GM06990 (cell line): ENCODE measurements around the gene KLHDC1.
"Not testable (repeated sequence)": the region's sequence is repeated elsewhere in the genome, so short reads cannot be mapped to it uniquely, and the experiment has no call there.

Experiments used
- DNase-seq: peaks from one replicate; pipeline ENCODE4 v3.0.0-alpha.2; 2011; ENCODE audit not compliant: insufficient read length; ENCODE audit errors: extremely low read depth
- H3K27me3 ChIP-seq: replicated peaks from 2 replicates; pipeline ENCODE4 v1.6.0; 2011; ENCODE audit warnings: low read length; ENCODE audit not compliant: control insufficient read depth, insufficient read depth
- H3K36me3 ChIP-seq: 2 replicates; pipeline ENCODE4 v1.5.1; 2011; ENCODE audit warnings: low read length; ENCODE audit not compliant: control insufficient read depth, insufficient read depth
- H3K4me3 ChIP-seq: replicated peaks from 2 replicates; pipeline ENCODE4 v1.5.1; 2011; ENCODE audit warnings: low read depth, mild to moderate bottlenecking, control low read depth, low read length
- CTCF ChIP-seq: IDR thresholded peaks from 2 replicates; pipeline ENCODE4 v1.5.1; 2011; ENCODE audit warnings: low read length, control low read depth, mild to moderate bottlenecking, inconsistent platforms; ENCODE audit not compliant: insufficient read depth, poor library complexity, severe bottlenecking

Gene KLHDC1

GRCh38 chr14:49767571-49768300 is 74.8 kb downstream of the KLHDC1 start, which contains the start of gene KLHDC2:
Gene KLHDC2, plus strand, starts transcription at chr14:49768153. Its CDS starts 316 bp downstream, at chr14:49768469.
- Histone ChIP-seq H3K36me3 (no peaks in the 10 kb centered on the region), H3K4me3 (peak within 1 kb of the TSS; percentile 83), H3K27me3 (no peaks in the 10 kb centered on the region)
- peak; percentile 2 for TF ChIP-seq CTCF
- peak; percentile 93 for DNase-seq

- no peak for TF ChIP-seq CTCF
- Histone ChIP-seq H3K4me3 (peak overlapping the region; percentile 83), H3K27me3 (no peaks in the 10 kb centered on the region), H3K36me3 (no peaks in the 10 kb centered on the region)
- DNase-seq: peak; percentile 73
These were observed 75.6 kb downstream of the KLHDC1 start for GRCh38 chr14:49768301-49769121.

- H3K27me3 ChIP-seq: no peaks in the 10 kb centered on the region
- H3K4me3 ChIP-seq: peak overlapping the region; percentile 83
- DNase-seq: no peak
- no peaks in the 10 kb centered on the region; the same call in 1 of the 2 replicates for H3K36me3 ChIP-seq
- TF ChIP-seq CTCF: no peak
These were observed 76.3 kb downstream of the KLHDC1 start for GRCh38 chr14:49769171-49769570.

GRCh38 chr14:49769581-49770211 is 76.8 kb downstream of the KLHDC1 start:
- no peak for TF ChIP-seq CTCF
- H3K36me3 ChIP-seq: no peaks in the 10 kb centered on the region; the same call in 1 of the 2 replicates
- no peaks in the 10 kb centered on the region for H3K27me3 ChIP-seq
- H3K4me3 ChIP-seq: peak overlapping the region; percentile 83
- DNase-seq: no peak

GRCh38 chr14:49770212-49770817 is 77.4 kb downstream of the KLHDC1 start:
- TF ChIP-seq CTCF: no peak
- H3K4me3 ChIP-seq: peak overlapping the region; percentile 17
- peaks cover 1% of the 10 kb centered on the region for H3K36me3 ChIP-seq
- no peak for DNase-seq
- H3K27me3 ChIP-seq: no peaks in the 10 kb centered on the region

- not testable (repeated sequence) for H3K27me3 ChIP-seq, H3K36me3 ChIP-seq, DNase-seq, H3K4me3 ChIP-seq
These were observed 78.8 kb downstream of the KLHDC1 start for GRCh38 chr14:49771691-49772090.
